Measurements from ENCODE around the gene ENHO.

Gene ENHO

DNA sequence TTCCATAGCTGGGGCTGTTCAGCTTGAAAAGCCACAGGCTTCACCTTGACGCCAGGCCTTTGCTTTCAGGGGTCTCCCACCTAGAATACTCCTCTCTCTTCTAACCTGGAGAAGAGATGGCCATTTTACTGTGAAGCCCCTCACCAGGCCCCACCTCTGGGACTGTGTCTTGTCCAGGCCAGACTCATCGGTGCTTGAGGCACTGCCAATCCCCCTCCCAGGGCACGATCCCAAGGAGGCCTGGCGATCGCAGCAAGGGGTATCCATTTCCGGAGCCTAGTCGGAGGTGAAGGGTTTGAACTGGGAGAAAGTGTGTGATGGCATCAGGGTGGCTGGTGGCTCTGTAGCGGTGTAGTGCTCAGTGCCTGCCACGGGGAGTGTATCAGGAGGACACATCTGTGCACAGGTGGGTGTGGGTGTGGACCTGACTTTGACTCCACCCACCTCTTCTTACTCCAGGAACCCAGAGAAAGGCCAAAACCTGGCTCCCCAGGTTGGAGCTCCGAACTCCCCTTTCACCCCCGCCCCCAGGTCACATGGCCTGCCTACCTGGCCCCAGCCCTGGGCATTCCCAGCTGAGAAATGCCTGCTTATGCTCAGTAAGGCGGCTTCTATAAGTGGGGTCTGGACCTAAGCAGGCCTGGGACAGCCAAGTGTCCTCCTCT is 27.4 kb upstream of the ENHO start:
- Histone ChIP-seq H4K91ac (ENCODE audit: low read depth, low read length) (no peak overlapping the region), H2AK5ac (ENCODE audit: low read length) (no peak overlapping the region), H3K4me3 (ENCODE audit: low read depth, low read length) (no peak overlapping the region), H3K9me3 (ENCODE audit: insufficient read depth, low read depth, low read length) (peaks cover 6% of the 10 kb centered on the region), H4K8ac (ENCODE audit: low read depth, low read length) (no peak overlapping the region), H2BK12ac (ENCODE audit: low read length) (no peak overlapping the region), H3K4ac (ENCODE audit: low read depth, low read length) (no peak overlapping the region), H3K79me1 (ENCODE audit: low read length) (no peaks in the 10 kb centered on the region), H3K4me1 (ENCODE audit: control insufficient read depth in 1 of 2, insufficient read depth in 2 of 2, low read length in 2 of 2) (peaks cover 0 to 6% of the 10 kb centered on the region in 2 experiments), H3K14ac (ENCODE audit: low read length) (no peak overlapping the region), H4K12ac (ENCODE audit: low read depth, low read length) (no peak overlapping the region), H3K36me3 (ENCODE audit: control insufficient read depth in 1 of 2, insufficient read depth in 2 of 2, low read length in 2 of 2) (no peaks in the 10 kb centered on the region), H2BK5ac (ENCODE audit: low read depth, low read length, poor library complexity) (no peak overlapping the region), H3K18ac (ENCODE audit: low read length) (no peak overlapping the region), H3K79me2 (ENCODE audit: control insufficient read depth, insufficient read depth, low read length, poor library complexity) (no peaks in the 10 kb centered on the region), H3K9ac (ENCODE audit: low read length) (no peak overlapping the region), H2BK120ac (ENCODE audit: insufficient read depth, low read length, poor library complexity) (no peak overlapping the region), H3K23ac (ENCODE audit: low read length) (no peak overlapping the region), H3K27ac (ENCODE audit: low read depth, low read length) (no peak overlapping the region), H2AFZ (ENCODE audit: insufficient read depth, low read length, poor library complexity) (no peak overlapping the region), H3K4me2 (ENCODE audit: low read length) (no peak overlapping the region), H3K27me3 (ENCODE audit: insufficient read depth, low read length) (no peaks in the 10 kb centered on the region)
- no CpG with 5 or more reads among the region's 12 CpGs for WGBS (ENCODE audit: extremely low coverage, insufficient coverage, insufficient read length)
- no peak for DNase-seq

DNA sequence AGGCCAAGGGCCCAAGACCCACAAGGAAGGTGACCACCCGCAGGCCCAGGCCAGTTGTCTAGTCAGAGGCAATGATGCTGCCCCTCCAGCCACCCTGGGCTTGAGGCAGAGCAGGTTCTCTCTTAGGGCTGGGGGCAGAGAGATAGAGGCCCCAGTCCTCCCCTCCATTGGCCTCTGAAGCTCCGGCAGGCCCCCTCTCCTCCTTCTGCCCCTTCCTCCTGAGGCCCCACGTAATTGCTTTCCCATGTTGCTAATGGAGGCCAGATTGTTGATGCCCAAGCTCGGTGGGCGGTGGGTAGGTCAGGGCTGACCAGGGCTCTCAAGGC is 26.6 kb upstream of the ENHO start:
- Histone ChIP-seq H3K36me3 (ENCODE audit: control insufficient read depth in 1 of 2, insufficient read depth in 2 of 2, low read length in 2 of 2) (no peaks in the 10 kb centered on the region), H3K4me3 (ENCODE audit: low read depth, low read length) (no peak overlapping the region), H3K4me1 (ENCODE audit: control insufficient read depth in 1 of 2, insufficient read depth in 2 of 2, low read length in 2 of 2) (peaks cover 0 to 2% of the 10 kb centered on the region in 2 experiments), H3K9ac (ENCODE audit: low read length) (no peak overlapping the region), H3K4me2 (ENCODE audit: low read length) (no peak overlapping the region), H4K91ac (ENCODE audit: low read depth, low read length) (no peak overlapping the region), H3K79me2 (ENCODE audit: control insufficient read depth, insufficient read depth, low read length, poor library complexity) (no peaks in the 10 kb centered on the region), H2AK5ac (ENCODE audit: low read length) (no peak overlapping the region), H2BK12ac (ENCODE audit: low read length) (no peak overlapping the region), H3K27ac (ENCODE audit: low read depth, low read length) (no peak overlapping the region), H2BK120ac (ENCODE audit: insufficient read depth, low read length, poor library complexity) (no peak overlapping the region), H3K18ac (ENCODE audit: low read length) (no peak overlapping the region), H3K23ac (ENCODE audit: low read length) (no peak overlapping the region), H2AFZ (ENCODE audit: insufficient read depth, low read length, poor library complexity) (no peak overlapping the region), H4K12ac (ENCODE audit: low read depth, low read length) (no peak overlapping the region), H3K27me3 (ENCODE audit: insufficient read depth, low read length) (no peaks in the 10 kb centered on the region), H3K9me3 (ENCODE audit: insufficient read depth, low read depth, low read length) (peaks cover 2% of the 10 kb centered on the region), H3K79me1 (ENCODE audit: low read length) (no peaks in the 10 kb centered on the region), H3K14ac (ENCODE audit: low read length) (no peak overlapping the region), H3K4ac (ENCODE audit: low read depth, low read length) (no peak overlapping the region), H4K8ac (ENCODE audit: low read depth, low read length) (no peak overlapping the region), H2BK5ac (ENCODE audit: low read depth, low read length, poor library complexity) (no peak overlapping the region)
- no CpG with 5 or more reads among the region's 5 CpGs for WGBS (ENCODE audit: extremely low coverage, insufficient coverage, insufficient read length)
- no peak for DNase-seq

DNA sequence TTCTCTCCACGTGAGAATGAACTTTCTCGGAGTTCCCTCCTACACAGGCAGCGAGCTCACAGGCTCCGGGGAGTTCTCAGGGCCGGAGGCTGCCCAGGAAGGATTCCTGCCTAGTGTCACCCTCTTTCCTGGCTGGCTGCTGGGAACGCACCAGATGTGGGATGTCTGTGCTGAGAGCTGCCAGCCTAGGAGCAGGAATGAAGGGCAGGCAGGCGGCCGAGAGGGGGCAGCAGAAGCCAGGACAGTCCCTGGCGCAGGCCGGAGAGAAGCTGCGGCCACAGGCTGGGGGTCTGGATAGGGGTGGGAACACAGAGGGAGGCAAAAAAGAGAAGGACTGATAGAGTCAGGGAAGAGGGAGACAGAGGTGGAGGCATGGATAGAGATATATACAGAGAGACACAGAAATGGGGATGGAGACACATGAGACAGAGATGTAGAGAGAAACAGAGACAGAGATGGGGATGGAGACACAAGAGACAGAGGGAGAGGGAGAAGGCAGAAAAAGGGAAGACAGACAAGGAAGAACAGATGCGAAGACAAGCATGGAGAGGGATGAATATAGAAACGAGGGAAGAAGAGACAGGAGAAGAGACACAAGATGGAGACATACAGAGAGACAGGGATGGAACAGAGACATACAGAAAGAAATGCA is 25.3 kb upstream of the ENHO start:
- Histone ChIP-seq H3K9ac (ENCODE audit: low read length) (no peak overlapping the region), H3K79me2 (ENCODE audit: control insufficient read depth, insufficient read depth, low read length, poor library complexity) (no peaks in the 10 kb centered on the region), H2AFZ (ENCODE audit: insufficient read depth, low read length, poor library complexity) (no peak overlapping the region), H3K23ac (ENCODE audit: low read length) (no peak overlapping the region), H2BK5ac (ENCODE audit: low read depth, low read length, poor library complexity) (no peak overlapping the region), H4K8ac (ENCODE audit: low read depth, low read length) (no peak overlapping the region), H3K36me3 (ENCODE audit: control insufficient read depth in 1 of 2, insufficient read depth in 2 of 2, low read length in 2 of 2) (no peaks in the 10 kb centered on the region), H4K12ac (ENCODE audit: low read depth, low read length) (no peak overlapping the region), H4K91ac (ENCODE audit: low read depth, low read length) (no peak overlapping the region), H2BK120ac (ENCODE audit: insufficient read depth, low read length, poor library complexity) (no peak overlapping the region), H3K27ac (ENCODE audit: low read depth, low read length) (no peak overlapping the region), H3K4me1 (ENCODE audit: control insufficient read depth in 1 of 2, insufficient read depth in 2 of 2, low read length in 2 of 2) (no peaks in the 10 kb centered on the region), H3K79me1 (ENCODE audit: low read length) (no peaks in the 10 kb centered on the region), H3K4me2 (ENCODE audit: low read length) (no peak overlapping the region), H3K18ac (ENCODE audit: low read length) (no peak overlapping the region), H3K4ac (ENCODE audit: low read depth, low read length) (no peak overlapping the region), H2BK12ac (ENCODE audit: low read length) (no peak overlapping the region), H3K4me3 (ENCODE audit: low read depth, low read length) (no peak overlapping the region), H3K9me3 (ENCODE audit: insufficient read depth, low read depth, low read length) (peaks cover 2% of the 10 kb centered on the region), H2AK5ac (ENCODE audit: low read length) (no peak overlapping the region), H3K14ac (ENCODE audit: low read length) (no peak overlapping the region), H3K27me3 (ENCODE audit: insufficient read depth, low read length) (no peaks in the 10 kb centered on the region)
- DNase-seq: peak; percentile 24 to 55
- WGBS (ENCODE audit: extremely low coverage, insufficient coverage, insufficient read length): no CpG with 5 or more reads among the region's 13 CpGs

DNA sequence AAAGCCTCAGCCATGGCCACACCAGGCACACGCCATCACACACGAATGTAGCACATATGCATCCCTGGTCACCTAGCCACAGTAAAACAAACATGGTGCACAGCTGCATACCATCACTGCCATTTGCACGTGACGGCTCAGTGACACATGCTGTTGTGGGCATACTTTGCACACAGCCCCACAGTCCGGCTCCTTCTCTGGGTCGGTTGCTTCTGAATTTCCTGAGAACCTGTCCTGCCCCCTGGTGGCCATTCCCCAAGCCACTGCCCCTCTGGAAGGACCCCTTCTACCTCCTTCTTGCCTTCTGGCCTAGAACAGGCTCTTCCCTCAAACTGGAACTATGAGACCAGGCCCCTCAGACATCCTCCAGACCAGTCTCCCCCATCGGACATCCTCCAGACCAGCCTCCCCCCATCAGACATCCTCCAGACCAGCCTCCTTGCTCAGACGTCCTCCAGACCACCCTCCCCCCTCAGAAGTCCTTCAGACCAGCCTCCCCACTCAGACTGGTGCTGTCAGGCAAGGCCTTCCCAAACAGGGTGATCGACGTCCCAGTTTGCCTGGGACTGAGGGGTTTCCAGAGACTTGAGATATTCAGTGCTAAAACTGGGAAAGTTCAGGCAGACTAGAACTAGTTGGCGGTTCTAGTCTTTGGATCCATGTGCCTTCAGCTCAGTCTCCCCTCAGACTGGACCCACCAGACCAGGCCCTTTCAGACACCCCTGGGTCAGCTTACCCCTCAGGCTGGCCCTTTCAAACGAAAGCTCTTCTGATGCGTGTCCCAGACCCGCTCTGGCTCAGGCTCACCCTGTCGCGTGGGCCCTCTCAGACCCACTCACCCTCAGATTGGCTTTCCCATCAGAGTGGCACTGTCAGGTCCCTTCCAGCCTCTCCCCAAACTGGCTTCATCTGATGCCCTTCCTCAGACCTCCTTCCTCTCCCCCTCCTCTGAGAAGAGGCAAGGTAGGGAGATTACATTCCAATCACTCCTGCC is 24.3 kb upstream of the ENHO start:
- H3K27ac ChIP-seq (ENCODE audit: low read depth, low read length): no peak overlapping the region
- no peaks in the 10 kb centered on the region for H3K79me1 ChIP-seq (ENCODE audit: low read length)
- H2AFZ ChIP-seq (ENCODE audit: insufficient read depth, low read length, poor library complexity): no peak overlapping the region
- no peak overlapping the region for H2BK5ac ChIP-seq (ENCODE audit: low read depth, low read length, poor library complexity)
- no peak overlapping the region for H3K23ac ChIP-seq (ENCODE audit: low read length)
- no peak overlapping the region for H3K4ac ChIP-seq (ENCODE audit: low read depth, low read length)
- H3K18ac ChIP-seq (ENCODE audit: low read length): no peak overlapping the region
- no peaks in the 10 kb centered on the region for H3K36me3 ChIP-seq (ENCODE audit: control insufficient read depth in 1 of 2, insufficient read depth in 2 of 2, low read length in 2 of 2)
- no peak overlapping the region for H4K8ac ChIP-seq (ENCODE audit: low read depth, low read length)
- H3K79me2 ChIP-seq (ENCODE audit: control insufficient read depth, insufficient read depth, low read length, poor library complexity): no peaks in the 10 kb centered on the region
- no peak overlapping the region for H4K91ac ChIP-seq (ENCODE audit: low read depth, low read length)
- peak; percentile 71 to 77 for DNase-seq
- H2AK5ac ChIP-seq (ENCODE audit: low read length): no peak overlapping the region
- no peaks in the 10 kb centered on the region for H3K4me1 ChIP-seq (ENCODE audit: control insufficient read depth in 1 of 2, insufficient read depth in 2 of 2, low read length in 2 of 2)
- H3K4me3 ChIP-seq (ENCODE audit: low read depth, low read length): no peak overlapping the region
- H3K4me2 ChIP-seq (ENCODE audit: low read length): no peak overlapping the region
- no peak overlapping the region for H4K12ac ChIP-seq (ENCODE audit: low read depth, low read length)
- no peak overlapping the region for H2BK12ac ChIP-seq (ENCODE audit: low read length)
- no peaks in the 10 kb centered on the region for H3K9me3 ChIP-seq (ENCODE audit: insufficient read depth, low read depth, low read length)
- no peak overlapping the region for H3K14ac ChIP-seq (ENCODE audit: low read length)
- no peak overlapping the region for H2BK120ac ChIP-seq (ENCODE audit: insufficient read depth, low read length, poor library complexity)
- no peaks in the 10 kb centered on the region for H3K27me3 ChIP-seq (ENCODE audit: insufficient read depth, low read length)
- WGBS (ENCODE audit: extremely low coverage, insufficient coverage, insufficient read length): no CpG with 5 or more reads among the region's 16 CpGs
- H3K9ac ChIP-seq (ENCODE audit: low read length): no peak overlapping the region
